ENCODE results near the gene CAPSL. TPM values are rescaled to one million over a fixed set of nuclear protein-coding genes. Genes with fewer than 3 reads are reported as not detected.
"Not testable (repeated sequence)": the region's sequence is repeated elsewhere in the genome, so short reads cannot be mapped to it uniquely, and the experiment has no call there.

The CAPSL gene
- total and polyA plus RNA-seq, 4 donors = not detected

DNA sequence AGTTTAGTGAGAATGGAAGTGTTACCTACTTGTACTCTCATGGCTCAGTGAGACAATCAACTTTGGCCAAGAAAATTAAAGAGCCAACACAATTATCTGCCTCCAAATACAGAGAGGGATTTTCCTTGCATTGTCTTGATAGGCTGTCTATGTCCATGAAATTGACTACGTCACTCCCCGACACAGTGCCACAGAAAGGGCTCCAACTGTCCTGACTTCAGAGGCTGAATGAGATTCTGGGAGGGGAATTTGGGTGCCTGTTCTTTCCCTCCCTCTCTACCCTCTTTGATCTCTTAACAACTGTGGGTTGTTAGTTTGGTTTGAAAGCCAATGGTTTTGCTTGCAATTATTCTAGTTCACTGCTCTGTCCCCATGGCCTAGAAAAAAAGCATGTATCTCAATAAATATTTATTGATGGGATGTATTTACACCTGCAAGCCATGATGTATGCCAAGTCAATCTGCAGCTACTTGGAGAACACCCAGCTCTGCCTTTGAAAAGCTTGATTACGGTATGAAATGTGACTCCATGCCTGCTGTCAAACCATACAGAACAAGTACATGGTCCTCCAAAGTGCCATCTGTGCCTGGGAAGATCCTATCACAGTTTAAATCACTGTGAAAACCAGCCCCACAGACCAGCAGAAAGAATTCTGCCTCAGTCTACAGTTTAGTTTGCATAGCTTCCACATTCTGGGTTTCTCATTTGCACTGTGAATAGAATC lies 37.3 kb downstream of the CAPSL start:
- Histone ChIP-seq H3K27me3 (ENCODE audit: control insufficient read depth in 1 of 2, insufficient read depth in 2 of 2, low read length in 1 of 2) (peaks cover 0 to 2% of the 10 kb centered on the region in 2 donors), H3K27ac (ENCODE audit: low read depth in 1 of 2, low read length in 2 of 2) (no peak overlapping the region), H3K4me3 (ENCODE audit: low read length in 2 of 2) (no peak overlapping the region), H3K36me3 (ENCODE audit: control insufficient read depth in 1 of 2, insufficient read depth in 2 of 2, low read length in 1 of 2) (no peaks in the 10 kb centered on the region), H3K9me3 (ENCODE audit: control insufficient read depth, low read length) (no peaks in the 10 kb centered on the region), H3K4me1 (ENCODE audit: control insufficient read depth in 1 of 2, insufficient read depth in 2 of 2, low read length in 2 of 2) (no peaks in the 10 kb centered on the region)
- no peak for DNase-seq
- intact Hi-C loops (cut with DNase I) = no loop called here
- ATAC-seq (ENCODE audit: low FRiP score) = no peak
- 76 to 80% methylated on average over 3 of the region's 3 CpGs for WGBS, 2 donors

GRCh38 chr5:35899800-35900199 lies 38.6 kb downstream of the CAPSL start:
- H3K27me3 ChIP-seq (ENCODE audit: control insufficient read depth in 1 of 2, insufficient read depth in 2 of 2, low read length in 1 of 2) = peaks cover 0 to 2% of the 10 kb centered on the region in 2 donors
- ATAC-seq (ENCODE audit: low FRiP score) (no peak), DNase-seq (no peak)
- intact Hi-C loops (cut with DNase I) = no loop called here
- 52% methylated on average over 3 of the region's 3 CpGs for WGBS, 2 donors
- H3K4me1 ChIP-seq (ENCODE audit: control insufficient read depth in 1 of 2, insufficient read depth in 2 of 2, low read length in 2 of 2) = no peaks in the 10 kb centered on the region
- no peaks in the 10 kb centered on the region for H3K9me3 ChIP-seq (ENCODE audit: control insufficient read depth, low read length)
- no peaks in the 10 kb centered on the region for H3K36me3 ChIP-seq (ENCODE audit: control insufficient read depth in 1 of 2, insufficient read depth in 2 of 2, low read length in 1 of 2)
- H3K4me3 ChIP-seq (ENCODE audit: low read length in 2 of 2) = no peak overlapping the region
- no peak overlapping the region for H3K27ac ChIP-seq (ENCODE audit: low read depth in 1 of 2, low read length in 2 of 2)

DNA sequence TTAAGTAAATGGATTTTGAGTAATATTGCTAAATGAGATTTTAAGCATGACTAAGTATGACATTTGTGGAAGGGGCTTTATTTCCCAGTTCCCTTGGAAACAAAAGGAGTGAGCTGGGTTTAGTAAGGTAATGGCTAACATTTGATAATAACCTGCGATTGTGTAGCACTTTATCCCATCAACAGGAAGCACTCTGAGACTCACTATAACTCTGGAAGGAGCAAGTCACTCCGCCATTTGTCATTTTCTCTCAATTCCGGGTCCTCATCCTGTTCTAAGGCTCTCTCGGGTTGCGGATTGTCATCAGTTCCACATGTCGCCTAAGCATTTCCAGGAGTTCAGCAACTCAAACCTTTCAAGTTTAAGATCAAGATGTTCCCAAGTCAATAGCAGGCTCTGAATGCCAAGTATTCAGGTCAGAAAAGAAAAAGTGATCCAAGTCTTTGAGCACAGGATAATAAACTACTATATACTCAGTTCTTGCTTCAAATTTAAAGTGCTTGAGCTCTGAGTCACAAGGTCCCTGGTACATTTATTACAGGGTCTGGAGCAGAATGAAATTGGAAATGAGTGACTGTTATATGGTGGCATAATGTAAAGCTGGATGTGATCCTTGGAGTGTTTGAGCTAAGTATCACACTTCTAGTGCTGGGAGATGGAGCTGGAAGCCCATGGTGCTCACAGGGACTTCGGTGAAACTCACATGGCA lies 39.3 kb downstream of the CAPSL start:
- no peak overlapping the region for H3K27ac ChIP-seq (ENCODE audit: low read depth in 1 of 2, low read length in 2 of 2)
- intact Hi-C loops (cut with DNase I) = no loop called here
- no peak for DNase-seq
- H3K27me3 ChIP-seq (ENCODE audit: control insufficient read depth in 1 of 2, insufficient read depth in 2 of 2, low read length in 1 of 2) = peaks cover 0 to 2% of the 10 kb centered on the region in 2 donors
- no peaks in the 10 kb centered on the region for H3K4me1 ChIP-seq (ENCODE audit: control insufficient read depth in 1 of 2, insufficient read depth in 2 of 2, low read length in 2 of 2)
- no peak overlapping the region for H3K4me3 ChIP-seq (ENCODE audit: low read length in 2 of 2)
- 80 to 81% methylated on average over 7 of the region's 7 CpGs for WGBS, 2 donors
- no peak for ATAC-seq (ENCODE audit: low FRiP score)
- no peaks in the 10 kb centered on the region for H3K9me3 ChIP-seq (ENCODE audit: control insufficient read depth, low read length)
- H3K36me3 ChIP-seq (ENCODE audit: control insufficient read depth in 1 of 2, insufficient read depth in 2 of 2, low read length in 1 of 2) = no peaks in the 10 kb centered on the region

DNA sequence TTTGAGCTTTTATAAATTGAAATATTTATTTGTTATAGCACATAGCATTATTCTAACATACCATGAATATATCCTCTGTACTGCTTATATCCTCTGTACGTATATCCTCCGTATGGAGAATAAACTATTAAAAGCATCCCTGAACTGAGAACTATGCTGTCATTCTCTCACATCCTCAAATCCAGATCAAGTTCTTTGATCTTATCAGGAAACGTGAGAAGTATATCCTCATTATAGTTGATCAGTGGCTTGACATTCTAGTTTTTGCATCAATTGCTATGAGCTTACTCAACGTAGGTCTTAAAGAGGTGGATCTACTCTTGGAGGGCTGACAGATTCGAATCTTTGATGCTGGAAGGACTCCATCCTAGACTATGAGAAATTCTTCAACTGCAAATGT lies 44.3 kb downstream of the CAPSL start:
- Histone ChIP-seq H3K4me1 (ENCODE audit: control insufficient read depth in 1 of 2, insufficient read depth in 2 of 2, low read length in 2 of 2) (no peaks in the 10 kb centered on the region), H3K27ac (ENCODE audit: low read depth in 1 of 2, low read length in 2 of 2) (no peak overlapping the region), H3K4me3 (ENCODE audit: low read length in 2 of 2) (no peak overlapping the region), H3K36me3 (ENCODE audit: control insufficient read depth in 1 of 2, insufficient read depth in 2 of 2, low read length in 1 of 2) (no peaks in the 10 kb centered on the region), H3K27me3 (ENCODE audit: control insufficient read depth in 1 of 2, insufficient read depth in 2 of 2, low read length in 1 of 2) (no peaks in the 10 kb centered on the region), H3K9me3 (ENCODE audit: control insufficient read depth, low read length) (peaks cover 2% of the 10 kb centered on the region)
- 81 to 82% methylated on average over 5 of the region's 5 CpGs for WGBS, 2 donors
- no peak for DNase-seq
- intact Hi-C loops (cut with DNase I) = no loop called here
- ATAC-seq (ENCODE audit: low FRiP score) = no peak

DNA sequence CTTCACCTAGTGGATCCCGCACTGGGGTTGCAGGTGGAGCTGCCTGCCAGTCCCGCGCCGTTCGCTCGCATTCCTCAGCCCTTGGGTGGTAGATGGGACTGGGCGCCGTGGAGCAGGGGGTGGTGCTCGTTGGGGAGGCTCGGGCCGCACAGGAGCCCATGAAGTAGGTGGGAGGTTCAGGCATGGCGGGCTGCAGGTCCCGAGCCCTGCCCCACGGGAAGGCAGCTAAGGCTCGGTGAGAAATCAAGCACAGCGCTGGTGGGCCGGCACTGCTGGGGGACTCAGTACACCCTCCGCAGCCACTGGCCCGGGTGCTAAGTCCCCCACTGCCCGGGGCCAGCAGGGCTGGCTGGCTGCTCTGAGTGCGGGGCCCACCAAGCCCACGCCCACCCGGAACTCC lies 45.6 kb downstream of the CAPSL start:
- H3K9me3 ChIP-seq (ENCODE audit: control insufficient read depth, low read length); H3K27ac ChIP-seq (ENCODE audit: low read depth in 1 of 2, low read length in 2 of 2); H3K27me3 ChIP-seq (ENCODE audit: control insufficient read depth in 1 of 2, insufficient read depth in 2 of 2, low read length in 1 of 2); intact Hi-C loops (cut with DNase I); H3K4me1 ChIP-seq (ENCODE audit: control insufficient read depth in 1 of 2, insufficient read depth in 2 of 2, low read length in 2 of 2); DNase-seq; ATAC-seq (ENCODE audit: low FRiP score); H3K36me3 ChIP-seq (ENCODE audit: control insufficient read depth in 1 of 2, insufficient read depth in 2 of 2, low read length in 1 of 2); H3K4me3 ChIP-seq (ENCODE audit: low read length in 2 of 2): not testable (repeated sequence)
- 93 to 98% methylated on average over 19 to 23 of the region's 23 CpGs for WGBS, 2 donors

DNA sequence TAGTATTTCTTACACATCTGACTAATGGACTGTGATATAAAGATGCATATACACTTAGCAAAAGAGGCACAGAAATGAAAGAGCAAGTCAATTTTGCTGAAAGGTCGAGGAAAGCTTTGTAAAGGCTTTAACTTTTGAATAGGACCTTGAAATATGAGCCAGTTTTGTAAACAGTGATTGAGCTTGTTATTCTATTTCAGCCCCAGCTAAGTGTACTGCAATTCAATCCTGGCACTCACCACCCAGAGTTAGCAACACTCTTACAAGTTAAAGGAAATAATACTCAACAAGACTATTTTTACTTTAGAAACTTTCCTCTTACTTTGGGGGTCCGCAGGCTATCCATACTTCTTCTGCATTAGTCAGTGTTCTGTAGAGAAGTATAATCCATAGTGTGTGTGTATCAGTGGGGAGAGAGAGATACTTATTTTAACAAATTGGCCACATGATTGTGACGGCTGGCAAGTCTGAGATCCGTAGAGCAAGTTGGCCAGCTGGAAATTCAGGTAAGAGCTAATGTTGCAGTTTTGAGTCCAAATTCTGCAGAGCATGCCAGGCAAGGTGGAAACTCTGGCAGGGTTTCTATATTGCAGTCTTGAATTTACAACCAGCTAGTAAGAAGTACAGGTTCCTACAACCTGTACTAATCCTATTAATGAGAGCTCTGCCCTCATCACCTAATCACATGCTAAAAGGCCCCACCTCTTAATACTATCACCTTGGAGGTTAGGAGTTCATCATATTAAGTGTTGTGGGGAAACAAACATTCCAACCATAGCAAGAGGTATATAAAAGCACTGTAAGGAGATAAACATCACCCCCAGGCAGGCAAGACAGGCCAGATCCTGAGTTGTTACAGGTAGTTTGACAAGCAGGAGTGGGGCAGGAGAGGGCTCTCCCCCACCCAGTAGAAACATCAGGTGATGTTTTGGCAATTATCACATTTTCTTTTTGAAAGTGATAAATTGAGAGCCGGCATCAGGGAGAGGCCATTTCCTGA lies 48.1 kb downstream of the CAPSL start:
- intact Hi-C loops (cut with DNase I) = no loop called here
- WGBS, 2 donors = 64 to 68% methylated on average over 5 of the region's 5 CpGs
- H3K36me3 ChIP-seq (ENCODE audit: control insufficient read depth in 1 of 2, insufficient read depth in 2 of 2, low read length in 1 of 2) = no peaks in the 10 kb centered on the region
- H3K9me3 ChIP-seq (ENCODE audit: control insufficient read depth, low read length) = peaks cover 2% of the 10 kb centered on the region
- no peak overlapping the region for H3K4me3 ChIP-seq (ENCODE audit: low read length in 2 of 2)
- H3K27ac ChIP-seq (ENCODE audit: low read depth in 1 of 2, low read length in 2 of 2) = no peak overlapping the region
- ATAC-seq (ENCODE audit: low FRiP score) (no peak), DNase-seq (no peak)
- no peaks in the 10 kb centered on the region for H3K27me3 ChIP-seq (ENCODE audit: control insufficient read depth in 1 of 2, insufficient read depth in 2 of 2, low read length in 1 of 2)
- no peaks in the 10 kb centered on the region for H3K4me1 ChIP-seq (ENCODE audit: control insufficient read depth in 1 of 2, insufficient read depth in 2 of 2, low read length in 2 of 2)

DNA sequence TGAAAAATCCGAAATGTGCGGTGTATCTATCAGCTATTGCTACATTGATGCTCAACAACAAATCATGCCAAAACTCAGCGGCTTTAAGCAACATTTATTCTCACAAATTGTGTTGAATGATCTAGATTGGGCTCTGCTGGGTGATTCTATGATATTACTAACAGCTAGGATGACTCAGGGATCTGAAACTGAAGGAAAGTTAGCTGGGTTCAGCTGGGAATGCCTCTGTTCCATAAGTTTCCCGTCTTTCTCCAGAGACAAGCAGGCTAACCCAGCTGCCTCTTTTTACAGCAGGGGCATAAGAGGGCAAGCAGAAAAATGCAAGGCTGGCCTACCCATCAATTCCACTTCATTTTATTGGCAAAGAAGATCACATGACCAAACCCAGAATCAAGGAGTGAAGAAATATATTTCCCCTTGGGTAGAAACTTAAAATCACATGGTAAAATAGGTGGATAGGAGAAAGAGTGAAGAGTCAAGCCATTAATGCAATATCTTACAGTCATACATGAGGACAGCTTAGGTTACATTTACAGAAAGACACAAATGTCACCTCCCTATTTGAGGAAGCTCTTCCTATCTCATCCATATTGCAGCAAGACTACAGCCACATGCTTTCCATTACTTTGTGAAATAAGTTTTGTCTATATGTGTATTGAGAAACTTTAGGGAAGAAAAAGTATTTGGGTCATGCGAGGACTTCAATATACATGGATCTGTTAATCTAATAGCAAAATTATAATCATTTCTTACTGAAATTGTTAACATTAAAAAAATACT lies 50.9 kb downstream of the CAPSL start:
- H3K4me3 ChIP-seq (ENCODE audit: low read length in 2 of 2) = no peak overlapping the region
- H3K36me3 ChIP-seq (ENCODE audit: control insufficient read depth in 1 of 2, insufficient read depth in 2 of 2, low read length in 1 of 2) = no peaks in the 10 kb centered on the region
- H3K27ac ChIP-seq (ENCODE audit: low read depth in 1 of 2, low read length in 2 of 2) = no peak overlapping the region
- ATAC-seq (ENCODE audit: low FRiP score) = no peak
- 49 to 57% methylated on average over 5 of the region's 5 CpGs for WGBS, 2 donors
- intact Hi-C loops (cut with DNase I) = no loop called here
- no peak for DNase-seq
- peaks cover 2% of the 10 kb centered on the region for H3K9me3 ChIP-seq (ENCODE audit: control insufficient read depth, low read length)
- no peaks in the 10 kb centered on the region for H3K4me1 ChIP-seq (ENCODE audit: control insufficient read depth in 1 of 2, insufficient read depth in 2 of 2, low read length in 2 of 2)
- H3K27me3 ChIP-seq (ENCODE audit: control insufficient read depth in 1 of 2, insufficient read depth in 2 of 2, low read length in 1 of 2) = no peaks in the 10 kb centered on the region

GRCh38 chr5:35886381-35886780 lies 52.0 kb downstream of the CAPSL start:
- no peaks in the 10 kb centered on the region for H3K36me3 ChIP-seq (ENCODE audit: control insufficient read depth in 1 of 2, insufficient read depth in 2 of 2, low read length in 1 of 2)
- no peaks in the 10 kb centered on the region for H3K27me3 ChIP-seq (ENCODE audit: control insufficient read depth in 1 of 2, insufficient read depth in 2 of 2, low read length in 1 of 2)
- ATAC-seq (ENCODE audit: low FRiP score) (no peak), DNase-seq (no peak)
- H3K9me3 ChIP-seq (ENCODE audit: control insufficient read depth, low read length) = peaks cover 3% of the 10 kb centered on the region
- intact Hi-C loops (cut with DNase I) = no loop called here
- no peak overlapping the region for H3K4me3 ChIP-seq (ENCODE audit: low read length in 2 of 2)
- no peak overlapping the region for H3K27ac ChIP-seq (ENCODE audit: low read depth in 1 of 2, low read length in 2 of 2)
- WGBS, 2 donors = 43 to 44% methylated on average over 3 of the region's 3 CpGs
- H3K4me1 ChIP-seq (ENCODE audit: control insufficient read depth in 1 of 2, insufficient read depth in 2 of 2, low read length in 2 of 2) = no peaks in the 10 kb centered on the region

All from aorta (tissue), 5 donors.